IMR-90 (cell line): ENCODE data around the gene PIAS1. TPM values are rescaled to one million over a fixed set of nuclear protein-coding genes. Genes with fewer than 3 reads are reported as not detected.

Source experiments
- ATAC-seq: fragments of 200-7000 bp; cut with Tn5 transposase; 2 replicates; pipeline ENCODE4 v1.9.1; 2020; ENCODE audit warnings: low read depth, mild to moderate bottlenecking, moderate library complexity
- BruUV-seq: library from RNA; stranded (reverse); fragments of 400-500 nt; replicated peaks from 2 replicates; lab custom pipeline; 2021; lab: Mats Ljungman, UMichigan
- CTCF ChIA-PET: fragments of 300-600 bp; formaldehyde crosslinking; extraction: SDS; loops from one replicate; lab custom pipeline; 2021; ENCODE audit warnings: antibody characterized with exemption; lab: Yijun Ruan, JAX
- POLR2A ChIA-PET: fragments of 300-600 bp; sonication (Branson Sonifier 250); formaldehyde crosslinking; loops from one replicate; lab custom pipeline; 2022; ENCODE audit warnings: antibody characterized with exemption; ENCODE audit not compliant: unreplicated experiment; lab: Charles Lee
- DNase-seq: peaks from one replicate; pipeline ENCODE4 v3.0.0; 2013
- H2AFZ ChIP-seq: replicated peaks from 2 replicates; pipeline ENCODE3; 2013; ENCODE audit warnings: low read length, mild to moderate bottlenecking; ENCODE audit not compliant: poor library complexity
- H2AK5ac ChIP-seq: 2 replicates; pipeline ENCODE4 v1.6.1; 2013; ENCODE audit warnings: low read depth, low read length, inconsistent platforms
- H2AK9ac ChIP-seq: replicated peaks from 2 replicates; pipeline ENCODE3; 2013; ENCODE audit warnings: mild to moderate bottlenecking, low read depth, low read length, moderate library complexity; ENCODE audit not compliant: poor library complexity
- H2BK120ac ChIP-seq: 2 replicates; pipeline ENCODE4 v1.6.1; 2013; ENCODE audit warnings: low read depth, low read length, inconsistent platforms
- H2BK15ac ChIP-seq: 3 replicates; pipeline ENCODE4 v1.6.1; 2013; ENCODE audit warnings: low read depth, low read length, inconsistent platforms
- H2BK20ac ChIP-seq: 2 replicates; pipeline ENCODE4 v1.6.1; 2013; ENCODE audit warnings: low read depth, mild to moderate bottlenecking, inconsistent platforms, low read length, moderate library complexity
- H2BK5ac ChIP-seq: 2 replicates; pipeline ENCODE4 v1.6.1; 2013; ENCODE audit warnings: mild to moderate bottlenecking, low read depth, low read length, inconsistent platforms; ENCODE audit not compliant: poor library complexity, severe bottlenecking
- H3K14ac ChIP-seq: replicated peaks from 2 replicates; pipeline ENCODE4 v1.6.1; 2013; ENCODE audit warnings: low read depth, low read length, inconsistent platforms
- H3K18ac ChIP-seq: 2 replicates; pipeline ENCODE4 v1.6.1; 2013; ENCODE audit warnings: low read depth, low read length, control low read depth
- H3K23ac ChIP-seq: 2 replicates; pipeline ENCODE4 v1.6.1; 2013; ENCODE audit warnings: low read depth, low read length, inconsistent platforms
- H3K27ac ChIP-seq: 2 replicates; pipeline ENCODE4 v1.5.1; 2013; ENCODE audit warnings: mild to moderate bottlenecking, control low read depth, low read length; ENCODE audit not compliant: insufficient read depth
- H3K27me3 ChIP-seq: 2 replicates; pipeline ENCODE4 v1.6.1; 2013; ENCODE audit warnings: low read length; ENCODE audit not compliant: control insufficient read depth, insufficient read depth
- H3K36me3 ChIP-seq: 2 replicates; pipeline ENCODE4 v1.6.1; 2013; ENCODE audit warnings: low read length, mixed read lengths; ENCODE audit not compliant: control insufficient read depth, insufficient read depth
- H3K4ac ChIP-seq: 2 replicates; pipeline ENCODE4 v1.6.1; 2013; ENCODE audit warnings: low read depth, low read length, inconsistent platforms
- H3K4me1 ChIP-seq: 2 replicates; pipeline ENCODE4 v1.6.1; 2013; ENCODE audit warnings: low read length, mixed read lengths; ENCODE audit not compliant: control insufficient read depth, insufficient read depth
- H3K4me2 ChIP-seq: 2 replicates; pipeline ENCODE4 v1.6.1; 2013; ENCODE audit warnings: low read depth, mild to moderate bottlenecking, control low read depth, low read length, moderate library complexity
- H3K4me3 ChIP-seq: 2 replicates; pipeline ENCODE4 v1.5.1; 2013; ENCODE audit warnings: low read depth, mild to moderate bottlenecking, control low read depth, low read length, moderate library complexity; ENCODE audit not compliant: insufficient read depth
- H3K56ac ChIP-seq: 2 replicates; pipeline ENCODE4 v1.6.1; 2013; ENCODE audit warnings: low read length, inconsistent platforms; ENCODE audit not compliant: insufficient read depth; ENCODE audit errors: extremely low read depth
- H3K79me1 ChIP-seq, 2 experiments: 2 replicates each; pipeline ENCODE4 v1.6.1; 2013; ENCODE audit warnings: low read length in 2 of 2, inconsistent platforms in 1 of 2, low read depth in 1 of 2
- H3K9ac ChIP-seq: 2 replicates; pipeline ENCODE4 v1.6.1; 2013; ENCODE audit warnings: low read depth, low read length, control low read depth
- H3K9me1 ChIP-seq: 2 replicates; pipeline ENCODE4 v1.6.1; 2013; ENCODE audit warnings: low read length, inconsistent platforms; ENCODE audit not compliant: insufficient read depth
- H3K9me3 ChIP-seq: 2 replicates; pipeline ENCODE4 v1.6.1; 2013; ENCODE audit warnings: low read length; ENCODE audit not compliant: control insufficient read depth, insufficient read depth
- H4K20me1 ChIP-seq: 2 replicates; pipeline ENCODE4 v1.6.1; 2013; ENCODE audit warnings: low read length, inconsistent platforms; ENCODE audit not compliant: insufficient read depth
- H4K5ac ChIP-seq: 2 replicates; pipeline ENCODE4 v1.6.1; 2013; ENCODE audit warnings: mild to moderate bottlenecking, low read depth, low read length, control low read depth
- H4K8ac ChIP-seq, 2 experiments: 2 replicates each; pipeline ENCODE4 v1.6.1; 2013; ENCODE audit warnings: low read depth in 2 of 2, low read length in 2 of 2, control low read depth in 1 of 2, inconsistent platforms in 1 of 2
- H4K91ac ChIP-seq: 2 replicates; pipeline ENCODE4 v1.6.1; 2013; ENCODE audit warnings: low read depth, low read length, inconsistent platforms; ENCODE audit not compliant: insufficient read depth
- BHLHE40 ChIP-seq: fragments of 150-350 bp; IDR thresholded peaks from 2 replicates; pipeline ENCODE4 v1.6.1; 2016; ENCODE audit warnings: mild to moderate bottlenecking, low read depth, low read length
- CEBPB ChIP-seq: IDR thresholded peaks from 2 replicates; pipeline ENCODE4 v1.6.1; 2012; ENCODE audit warnings: low read depth, low read length, improper control_type of control experiment
- CHD1 ChIP-seq: IDR thresholded peaks from 2 replicates; pipeline ENCODE4 v1.6.1; 2012; ENCODE audit warnings: low read depth, low read length, improper control_type of control experiment
- CTCF ChIP-seq: conservative IDR thresholded peaks from 2 replicates; pipeline ENCODE4 v1.5.1; 2012; ENCODE audit warnings: mild to moderate bottlenecking, low read depth, low read length, improper control_type of control experiment
- FOS ChIP-seq: fragments of 150-350 bp; IDR thresholded peaks from 2 replicates; pipeline ENCODE4 v1.6.1; 2016; ENCODE audit warnings: low read depth, low read length
- MAFK ChIP-seq: IDR thresholded peaks from 2 replicates; pipeline ENCODE4 v1.6.1; 2012; ENCODE audit warnings: low read depth, low read length, improper control_type of control experiment
- MAZ ChIP-seq: IDR thresholded peaks from 2 replicates; pipeline ENCODE4 v1.6.1; 2012; ENCODE audit warnings: low read depth, mild to moderate bottlenecking, low read length, improper control_type of control experiment, moderate library complexity, borderline replicate concordance
- MXI1 ChIP-seq: IDR thresholded peaks from 2 replicates; pipeline ENCODE4 v1.6.1; 2012; ENCODE audit warnings: low read depth, mild to moderate bottlenecking, low read length, moderate library complexity, borderline replicate concordance
- NFE2L2 ChIP-seq: fragments of 150-350 bp; IDR thresholded peaks from 2 replicates; pipeline ENCODE4 v1.6.1; 2016; ENCODE audit warnings: low read depth, mild to moderate bottlenecking, low read length
- POLR2A ChIP-seq: IDR thresholded peaks from 2 replicates; pipeline ENCODE4 v1.6.1; 2012; ENCODE audit warnings: mild to moderate bottlenecking, low read depth, low read length
- RAD21 ChIP-seq: IDR thresholded peaks from 2 replicates; pipeline ENCODE4 v1.6.1; 2012; ENCODE audit warnings: low read length, improper control_type of control experiment
- RCOR1 ChIP-seq: IDR thresholded peaks from 2 replicates; pipeline ENCODE4 v1.6.1; 2012; ENCODE audit warnings: mild to moderate bottlenecking, low read length, improper control_type of control experiment; ENCODE audit not compliant: insufficient replicate concordance
- RFX5 ChIP-seq: IDR thresholded peaks from 2 replicates; pipeline ENCODE4 v1.8.0; 2012; ENCODE audit warnings: low read depth, mild to moderate bottlenecking, low read length, moderate library complexity
- SMC3 ChIP-seq: fragments of 150-350 bp; IDR thresholded peaks from 2 replicates; pipeline ENCODE4 v1.6.1; 2016; ENCODE audit warnings: low read depth, mild to moderate bottlenecking, antibody characterized with exemption, low read length, moderate library complexity
- WGBS, 2 experiments: methylation state at CpG; one replicate each; pipeline versions ENCODE4 v1.1.5 to v1.1.7; 2013; ENCODE audit warnings: missing lambda C conversion rate in 2 of 2; ENCODE audit not compliant: insufficient read length in 1 of 2; ENCODE audit errors: extremely low coverage in 2 of 2; 5-methylcytosine and 5-hydroxymethylcytosine counted together
- dilution Hi-C: fragments of 300-500 bp; cut with HindIII; formaldehyde crosslinking; loops from one replicate; pipeline ENCODE4 v1.14.3; 2018; ENCODE audit warnings: low sequenced_read_pairs; ENCODE audit not compliant: unreplicated experiment
- in situ Hi-C: fragments of 300-500 bp; cut with MboI; formaldehyde crosslinking; loops from 3 replicates; pipeline ENCODE4 v1.14.3; 2019; ENCODE audit warnings: low sequenced_read_pairs, inconsistent platforms, mixed read lengths
- intact Hi-C: fragments of 100-400 bp; cut with micrococcal nuclease; formaldehyde crosslinking; loops from 2 replicates; pipeline ENCODE4 v1.10.0; 2022
- polyA plus RNA-seq, 3 experiments: library from polyadenylated mRNA; depleted of rRNA; stranded (reverse); fragments of >200 nt; gene quantifications; 2 replicates each; pipeline ENCODE4 v1.2.3, GENCODE V29; 2012; ENCODE audit warnings: low replicate concordance in 1 of 3
- total RNA-seq: library from RNA; depleted of rRNA; stranded (reverse); fragments of >200 nt; gene quantifications from 2 replicates; pipeline ENCODE4 v1.2.3, GENCODE V29; 2012
- TF ChIP-seq, protein P1 (sequence below): fragments of 150-350 bp; IDR thresholded peaks from 2 replicates; pipeline ENCODE4 v1.6.1; 2017; ENCODE audit warnings: mild to moderate bottlenecking, antibody characterized with exemption, low read length, low read depth
- TF ChIP-seq, protein P2 (sequence below): fragments of 150-350 bp; IDR thresholded peaks from 2 replicates; pipeline ENCODE4 v1.6.1; 2016; ENCODE audit warnings: low read depth, mild to moderate bottlenecking, low read length, moderate library complexity, borderline replicate concordance

The PIAS1 gene
- total and polyA plus RNA-seq, 2 of the 4 experiments (the other 2 are of a cell fraction), result 20.0 to 63.6 TPM

DNA sequence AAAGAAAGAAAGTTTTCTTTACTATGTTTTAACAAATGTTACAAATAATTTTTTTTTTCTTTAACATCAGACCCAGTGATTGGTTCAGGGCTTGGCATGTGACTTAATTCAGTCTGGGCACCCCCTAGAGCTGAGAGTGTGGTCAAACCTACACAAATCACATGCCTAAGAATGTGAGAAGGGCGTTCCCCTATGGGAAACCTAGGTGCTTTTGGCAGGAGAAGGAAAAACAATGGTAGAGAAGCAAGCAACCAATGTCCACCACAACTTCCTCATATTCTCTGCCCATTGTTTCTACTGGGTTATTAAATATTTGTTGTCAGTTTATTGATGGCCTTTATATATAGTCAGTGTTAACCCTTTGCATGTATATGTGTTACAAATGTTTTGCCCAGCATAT lies 21.4 kb upstream of the PIAS1 start:
- Histone ChIP-seq H4K5ac (no peak overlapping the region), H3K23ac (no peak overlapping the region), H3K4me2 (no peak overlapping the region), H3K9me3 (no peaks in the 10 kb centered on the region), H2AK9ac (no peak overlapping the region), H4K20me1 (no peaks in the 10 kb centered on the region), H4K91ac (no peak overlapping the region), H2BK120ac (no peak overlapping the region), H3K56ac (no peak overlapping the region), H4K8ac (no peak overlapping the region), H3K18ac (no peak overlapping the region), H2AFZ (no peak overlapping the region), H3K9me1 (no peaks in the 10 kb centered on the region), H2BK15ac (no peak overlapping the region), H3K4ac (no peak overlapping the region), H3K4me1 (no peaks in the 10 kb centered on the region), H3K4me3 (no peak overlapping the region), H3K27me3 (peaks cover 29% of the 10 kb centered on the region), H2AK5ac (no peak overlapping the region), H3K36me3 (no peaks in the 10 kb centered on the region), H2BK20ac (no peak overlapping the region), H2BK5ac (no peak overlapping the region), H3K14ac (no peak overlapping the region), H3K79me1 (no peaks in the 10 kb centered on the region), H3K27ac (no peak overlapping the region), H3K9ac (no peak overlapping the region)
- ChIA-PET POLR2A (no interaction called here), CTCF (no interaction called here)
- DNase-seq (no peak), ATAC-seq (no peak)
- TF ChIP-seq CHD1, result no peak
- TF ChIP-seq, protein P1, sequence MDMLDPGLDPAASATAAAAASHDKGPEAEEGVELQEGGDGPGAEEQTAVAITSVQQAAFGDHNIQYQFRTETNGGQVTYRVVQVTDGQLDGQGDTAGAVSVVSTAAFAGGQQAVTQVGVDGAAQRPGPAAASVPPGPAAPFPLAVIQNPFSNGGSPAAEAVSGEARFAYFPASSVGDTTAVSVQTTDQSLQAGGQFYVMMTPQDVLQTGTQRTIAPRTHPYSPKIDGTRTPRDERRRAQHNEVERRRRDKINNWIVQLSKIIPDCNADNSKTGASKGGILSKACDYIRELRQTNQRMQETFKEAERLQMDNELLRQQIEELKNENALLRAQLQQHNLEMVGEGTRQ, result no peak
- TF ChIP-seq CTCF, result no peak
- no peak for TF ChIP-seq NFE2L2
- no peak for TF ChIP-seq MAZ
- TF ChIP-seq, protein P2, sequence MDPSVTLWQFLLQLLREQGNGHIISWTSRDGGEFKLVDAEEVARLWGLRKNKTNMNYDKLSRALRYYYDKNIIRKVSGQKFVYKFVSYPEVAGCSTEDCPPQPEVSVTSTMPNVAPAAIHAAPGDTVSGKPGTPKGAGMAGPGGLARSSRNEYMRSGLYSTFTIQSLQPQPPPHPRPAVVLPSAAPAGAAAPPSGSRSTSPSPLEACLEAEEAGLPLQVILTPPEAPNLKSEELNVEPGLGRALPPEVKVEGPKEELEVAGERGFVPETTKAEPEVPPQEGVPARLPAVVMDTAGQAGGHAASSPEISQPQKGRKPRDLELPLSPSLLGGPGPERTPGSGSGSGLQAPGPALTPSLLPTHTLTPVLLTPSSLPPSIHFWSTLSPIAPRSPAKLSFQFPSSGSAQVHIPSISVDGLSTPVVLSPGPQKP, result no peak
- TF ChIP-seq MXI1, result no peak
- TF ChIP-seq RFX5, result no peak
- no peak for TF ChIP-seq RCOR1
- no peak for TF ChIP-seq BHLHE40
- TF ChIP-seq CEBPB, result no peak
- TF ChIP-seq POLR2A, result no peak
- TF ChIP-seq RAD21, result no peak
- TF ChIP-seq MAFK, result no peak
- no peak for TF ChIP-seq FOS
- TF ChIP-seq SMC3, result no peak
- WGBS, 2 experiments, result no CpG with 5 or more reads among the region's 1 CpG
- intact Hi-C loops (loop anchor here (5.0 kb wide), 1 partner anchor 35 kb away; no protein-coding TSS in a partner anchor), in situ Hi-C loops (no loop called here), dilution Hi-C loops (no loop called here)
- BruUV-seq, result no TSS peak
